HL-60 (cell line): ENCODE data around the gene TANGO2.

Source experiments
- DNase-seq, 2 experiments: peaks; one replicate each; pipeline ENCODE4 v3.0.0-alpha.2; 2010 to 2020; ENCODE audit warnings: low read depth in 1 of 2, low spot score in 1 of 2
- H3K27ac ChIP-seq: fragments of 250-450 bp; sonication (Bioruptor Pico); replicated peaks from 2 replicates; pipeline ENCODE4 v1.5.1; 2020; ENCODE audit warnings: mild to moderate bottlenecking, moderate library complexity
- H3K27me3 ChIP-seq: fragments of 250-450 bp; sonication (Bioruptor Pico); 2 replicates; pipeline ENCODE4 v1.5.1; 2021; ENCODE audit warnings: mild to moderate bottlenecking, moderate library complexity; ENCODE audit not compliant: insufficient read depth, poor library complexity, severe bottlenecking
- H3K4me3 ChIP-seq: replicated peaks from 2 replicates; pipeline ENCODE4 v1.5.1; 2011; ENCODE audit warnings: mild to moderate bottlenecking, control low read depth, low read length; ENCODE audit not compliant: insufficient read depth
- CTCF ChIP-seq: IDR thresholded peaks from one replicate; pipeline ENCODE4 v1.5.1; 2011; ENCODE audit warnings: low read length, control low read depth, inconsistent platforms; ENCODE audit not compliant: insufficient read depth
- GABPA ChIP-seq: IDR thresholded peaks from 2 replicates; pipeline ENCODE4 v1.6.1; 2012; ENCODE audit warnings: low read depth
- POLR2AphosphoS5 ChIP-seq: IDR thresholded peaks from 2 replicates; pipeline ENCODE4 v1.6.1; 2012; ENCODE audit warnings: low read depth
- SPI1 ChIP-seq: IDR thresholded peaks from 2 replicates; pipeline ENCODE4 v1.6.1; 2012; ENCODE audit warnings: low read depth, mild to moderate bottlenecking, borderline replicate concordance
- TF ChIP-seq, protein P1 (sequence below): IDR thresholded peaks from 2 replicates; pipeline ENCODE4 v1.6.1; 2012; ENCODE audit warnings: low read depth; ENCODE audit not compliant: insufficient replicate concordance

The TANGO2 gene

GRCh38 chr22:20052309-20053259, 31.7 kb downstream of the TANGO2 start:
- H3K27ac ChIP-seq, result no peak overlapping the region
- DNase-seq, result no peak
- H3K4me3 ChIP-seq, result no peak overlapping the region
- H3K27me3 ChIP-seq, result no peaks in the 10 kb centered on the region
- TF ChIP-seq, protein P1, sequence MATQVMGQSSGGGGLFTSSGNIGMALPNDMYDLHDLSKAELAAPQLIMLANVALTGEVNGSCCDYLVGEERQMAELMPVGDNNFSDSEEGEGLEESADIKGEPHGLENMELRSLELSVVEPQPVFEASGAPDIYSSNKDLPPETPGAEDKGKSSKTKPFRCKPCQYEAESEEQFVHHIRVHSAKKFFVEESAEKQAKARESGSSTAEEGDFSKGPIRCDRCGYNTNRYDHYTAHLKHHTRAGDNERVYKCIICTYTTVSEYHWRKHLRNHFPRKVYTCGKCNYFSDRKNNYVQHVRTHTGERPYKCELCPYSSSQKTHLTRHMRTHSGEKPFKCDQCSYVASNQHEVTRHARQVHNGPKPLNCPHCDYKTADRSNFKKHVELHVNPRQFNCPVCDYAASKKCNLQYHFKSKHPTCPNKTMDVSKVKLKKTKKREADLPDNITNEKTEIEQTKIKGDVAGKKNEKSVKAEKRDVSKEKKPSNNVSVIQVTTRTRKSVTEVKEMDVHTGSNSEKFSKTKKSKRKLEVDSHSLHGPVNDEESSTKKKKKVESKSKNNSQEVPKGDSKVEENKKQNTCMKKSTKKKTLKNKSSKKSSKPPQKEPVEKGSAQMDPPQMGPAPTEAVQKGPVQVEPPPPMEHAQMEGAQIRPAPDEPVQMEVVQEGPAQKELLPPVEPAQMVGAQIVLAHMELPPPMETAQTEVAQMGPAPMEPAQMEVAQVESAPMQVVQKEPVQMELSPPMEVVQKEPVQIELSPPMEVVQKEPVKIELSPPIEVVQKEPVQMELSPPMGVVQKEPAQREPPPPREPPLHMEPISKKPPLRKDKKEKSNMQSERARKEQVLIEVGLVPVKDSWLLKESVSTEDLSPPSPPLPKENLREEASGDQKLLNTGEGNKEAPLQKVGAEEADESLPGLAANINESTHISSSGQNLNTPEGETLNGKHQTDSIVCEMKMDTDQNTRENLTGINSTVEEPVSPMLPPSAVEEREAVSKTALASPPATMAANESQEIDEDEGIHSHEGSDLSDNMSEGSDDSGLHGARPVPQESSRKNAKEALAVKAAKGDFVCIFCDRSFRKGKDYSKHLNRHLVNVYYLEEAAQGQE, result no peak
- TF ChIP-seq GABPA, result no peak
- TF ChIP-seq CTCF, result no peak
- TF ChIP-seq POLR2AphosphoS5, result no peak
- TF ChIP-seq SPI1, result no peak

DNA sequence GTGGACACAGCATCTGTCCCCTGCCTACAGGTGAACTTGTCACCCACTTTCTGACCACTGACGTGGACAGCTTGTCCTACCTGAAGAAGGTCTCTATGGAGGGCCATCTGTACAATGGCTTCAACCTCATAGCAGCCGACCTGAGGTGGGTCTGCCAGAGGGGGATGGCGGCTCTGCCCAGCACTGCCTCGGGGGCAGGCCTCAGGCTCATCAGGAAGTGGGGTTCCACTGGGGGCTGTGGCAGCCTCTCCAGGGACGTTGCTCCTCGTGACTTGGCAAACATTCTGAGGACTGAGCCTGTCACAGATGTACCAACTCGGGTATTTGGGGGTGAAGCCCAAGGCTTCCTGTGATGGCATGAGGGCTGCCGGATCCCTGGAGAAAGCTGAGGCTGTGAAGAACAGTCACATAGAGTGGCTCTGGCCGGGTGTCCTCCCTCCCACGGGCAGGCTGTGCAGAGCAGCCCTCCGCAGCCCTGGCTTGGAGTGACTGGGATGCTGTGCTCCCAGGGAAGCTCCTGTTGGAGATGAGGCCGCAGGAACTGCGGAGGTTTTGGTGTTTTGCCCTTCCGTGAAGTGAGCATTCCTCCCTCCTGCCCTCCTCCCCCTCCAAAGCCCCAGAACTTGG, 32.6 kb downstream of the TANGO2 start:
- no peak for DNase-seq
- TF ChIP-seq CTCF, result no peak
- TF ChIP-seq, protein P1, result no peak
- no peak for TF ChIP-seq GABPA
- no peak for TF ChIP-seq POLR2AphosphoS5
- TF ChIP-seq SPI1, result no peak
- Histone ChIP-seq H3K4me3 (no peak overlapping the region), H3K27ac (no peak overlapping the region), H3K27me3 (no peaks in the 10 kb centered on the region)

DNA sequence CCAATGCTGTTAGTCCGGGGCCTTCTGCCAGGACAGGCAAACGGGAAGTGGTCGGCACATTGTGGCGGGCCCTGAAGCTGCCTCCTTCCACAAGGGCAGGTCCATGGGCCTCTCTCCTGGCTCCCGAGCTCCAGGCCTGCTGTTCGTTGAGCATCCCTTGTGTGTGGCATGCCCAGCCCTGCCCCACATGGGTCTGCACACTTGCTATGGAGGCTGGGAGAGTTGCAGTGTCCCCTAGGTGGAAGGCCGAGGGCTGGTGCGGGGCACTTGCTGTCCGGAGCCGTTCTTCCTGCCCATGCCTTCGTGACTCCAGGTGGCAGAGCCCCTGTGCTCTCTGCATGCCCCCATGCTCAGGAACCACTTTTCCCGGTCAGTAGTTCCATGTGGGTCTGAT, 33.1 kb downstream of the TANGO2 start:
- Histone ChIP-seq H3K4me3 (no peak overlapping the region), H3K27me3 (no peaks in the 10 kb centered on the region), H3K27ac (no peak overlapping the region)
- no peak for TF ChIP-seq SPI1
- TF ChIP-seq POLR2AphosphoS5, result no peak
- TF ChIP-seq, protein P1, result no peak
- TF ChIP-seq CTCF, result no peak
- TF ChIP-seq GABPA, result no peak
- no peak for DNase-seq
